Measurements from ENCODE around the gene AHCYL2. TPM values are rescaled to one million over a fixed set of nuclear protein-coding genes. Genes with fewer than 3 reads are reported as not detected.
A peak's percentile ranks its signal among the peaks of the same experiment; 100 is the strongest.

The AHCYL2 gene
- total RNA-seq, 2 experiments from 2014 or later = 5.0 to 8.7 TPM

DNA sequence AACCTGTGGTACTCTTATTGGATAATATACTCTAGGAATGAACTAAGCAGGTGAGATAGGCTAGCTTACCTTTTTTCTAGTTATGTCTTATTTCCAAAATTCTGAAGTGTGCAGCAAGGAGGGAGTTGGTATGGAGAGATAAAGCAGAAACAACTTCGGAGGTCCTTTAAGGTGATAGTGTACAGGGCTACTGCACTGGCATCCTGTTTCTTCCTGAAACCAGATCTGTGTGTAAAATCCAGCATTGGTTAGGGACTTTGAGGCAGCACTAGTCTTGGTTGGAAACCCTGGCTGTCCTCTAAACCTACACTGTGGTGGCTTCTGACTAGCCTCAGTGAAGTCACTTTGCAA lies 142.5 kb downstream of the AHCYL2 start:
- Histone ChIP-seq H3K9me3 (ENCODE audit: low read length) (no peaks in the 10 kb centered on the region), H3K4me1 (ENCODE audit: insufficient read depth, low read length, poor library complexity, severe bottlenecking) (peaks cover 12% of the 10 kb centered on the region), H3K36me3 (ENCODE audit: insufficient read depth, low read length) (no peaks in the 10 kb centered on the region), H3K27ac (ENCODE audit: low read depth, low read length, poor library complexity, severe bottlenecking) (no peak overlapping the region), H2AFZ (ENCODE audit: low read length) (no peak overlapping the region), H3K9me2 (ENCODE audit: insufficient read depth, low read length) (no peaks in the 10 kb centered on the region), H3K4me2 (ENCODE audit: low read length) (no peak overlapping the region), H3K79me2 (ENCODE audit: insufficient read depth, low read depth, low read length) (no peaks in the 10 kb centered on the region), H3K4me3 (ENCODE audit: low read depth, low read length, poor library complexity, severe bottlenecking) (no peak overlapping the region), H4K20me1 (ENCODE audit: insufficient read depth, low read length) (no peaks in the 10 kb centered on the region)
- POLR2A ChIA-PET = interaction anchor here (0.7 to 1.8 kb wide), 7 partner anchors 8 to 462 kb away, joined by 3 to 13 read pairs (median 4); no protein-coding TSS in a partner anchor
- TF ChIP-seq EZH2phosphoT487 (IDR thresholded peaks at IDR 0.05; ENCODE audit: borderline replicate concordance, low read depth, low read length) (no peak), CTCF (conservative IDR thresholded peaks at IDR 0.05; ENCODE audit: low read length) (no peak)
- intact Hi-C loops (cut with micrococcal nuclease; ENCODE audit: unreplicated experiment) = loop anchor here (1.0 to 10.0 kb wide), 4 partner anchors 105 to 457 kb away; no protein-coding TSS in a partner anchor
- no TSS peak for BruUV-seq (replicated peaks)
- CTCF ChIA-PET (ENCODE audit: unreplicated experiment) = interaction anchor here (0.6 to 2.1 kb wide), 4 partner anchors 9 to 105 kb away, joined by 3 to 7 read pairs (median 6); partner anchors contain the start of gene STRIP2
- DNase-seq (ENCODE audit: low spot score) = no peak

GRCh38 chr7:129367700-129368388 lies 143.0 kb downstream of the AHCYL2 start:
- Histone ChIP-seq H3K79me2 (ENCODE audit: insufficient read depth, low read depth, low read length) (no peaks in the 10 kb centered on the region), H3K9me2 (ENCODE audit: insufficient read depth, low read length) (no peaks in the 10 kb centered on the region), H3K4me1 (ENCODE audit: insufficient read depth, low read length, poor library complexity, severe bottlenecking) (peaks cover 12% of the 10 kb centered on the region), H3K36me3 (ENCODE audit: insufficient read depth, low read length) (no peaks in the 10 kb centered on the region), H4K20me1 (ENCODE audit: insufficient read depth, low read length) (no peaks in the 10 kb centered on the region), H3K4me3 (ENCODE audit: low read depth, low read length, poor library complexity, severe bottlenecking) (no peak overlapping the region), H3K27ac (ENCODE audit: low read depth, low read length, poor library complexity, severe bottlenecking) (no peak overlapping the region), H3K4me2 (ENCODE audit: low read length) (peak overlapping the region; percentile 5; the same call in 1 of the 2 replicates), H3K9me3 (ENCODE audit: low read length) (no peaks in the 10 kb centered on the region), H2AFZ (ENCODE audit: low read length) (peak overlapping the region; percentile 31; the same call in 1 of the 2 replicates)
- no TSS peak for BruUV-seq (replicated peaks)
- intact Hi-C loops (cut with micrococcal nuclease; ENCODE audit: unreplicated experiment) = loop anchor here (1.0 to 10.0 kb wide), 4 partner anchors 104 to 457 kb away; no protein-coding TSS in a partner anchor
- peak; percentile 81 for DNase-seq (ENCODE audit: low spot score)
- POLR2A ChIA-PET = interaction anchor here (0.6 to 1.8 kb wide), 10 partner anchors 9 to 530 kb away, joined by 3 to 13 read pairs (median 4); no protein-coding TSS in a partner anchor
- TF ChIP-seq CTCF (conservative IDR thresholded peaks at IDR 0.05; ENCODE audit: low read length) = peak; percentile 98
- no peak for TF ChIP-seq EZH2phosphoT487 (IDR thresholded peaks at IDR 0.05; ENCODE audit: borderline replicate concordance, low read depth, low read length)
- CTCF ChIA-PET (ENCODE audit: unreplicated experiment) = interaction anchor here (0.5 to 2.1 kb wide), 6 partner anchors 8 to 142 kb away, joined by 3 to 7 read pairs (median 4); partner anchors contain the start of gene STRIP2

Measured in OCI-LY7 (cell line).